Fibroblast of lung (primary cell): ENCODE results near the gene CASD1.

Experiments
- EZH2 ChIP-seq: IDR thresholded peaks from 2 replicates; pipeline ENCODE4 v1.5.1; 2012; ENCODE audit warnings: low read length, control low read depth, mild to moderate bottlenecking; ENCODE audit errors: missing control alignments
- TF ChIP-seq, protein P1 (sequence below), 2 donors: IDR thresholded peaks in 1 of 2; conservative IDR thresholded peaks in 1 of 2; 1 replicate in 1 of 2; 2 replicates in 1 of 2; pipeline ENCODE4 v1.5.1; 2011 to 2012; ENCODE audit warnings: low read length in 2 of 2, control low read depth in 1 of 2, inconsistent platforms in 1 of 2, low read depth in 1 of 2, mild to moderate bottlenecking in 1 of 2

- TF ChIP-seq, protein P1, sequence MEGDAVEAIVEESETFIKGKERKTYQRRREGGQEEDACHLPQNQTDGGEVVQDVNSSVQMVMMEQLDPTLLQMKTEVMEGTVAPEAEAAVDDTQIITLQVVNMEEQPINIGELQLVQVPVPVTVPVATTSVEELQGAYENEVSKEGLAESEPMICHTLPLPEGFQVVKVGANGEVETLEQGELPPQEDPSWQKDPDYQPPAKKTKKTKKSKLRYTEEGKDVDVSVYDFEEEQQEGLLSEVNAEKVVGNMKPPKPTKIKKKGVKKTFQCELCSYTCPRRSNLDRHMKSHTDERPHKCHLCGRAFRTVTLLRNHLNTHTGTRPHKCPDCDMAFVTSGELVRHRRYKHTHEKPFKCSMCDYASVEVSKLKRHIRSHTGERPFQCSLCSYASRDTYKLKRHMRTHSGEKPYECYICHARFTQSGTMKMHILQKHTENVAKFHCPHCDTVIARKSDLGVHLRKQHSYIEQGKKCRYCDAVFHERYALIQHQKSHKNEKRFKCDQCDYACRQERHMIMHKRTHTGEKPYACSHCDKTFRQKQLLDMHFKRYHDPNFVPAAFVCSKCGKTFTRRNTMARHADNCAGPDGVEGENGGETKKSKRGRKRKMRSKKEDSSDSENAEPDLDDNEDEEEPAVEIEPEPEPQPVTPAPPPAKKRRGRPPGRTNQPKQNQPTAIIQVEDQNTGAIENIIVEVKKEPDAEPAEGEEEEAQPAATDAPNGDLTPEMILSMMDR (conservative IDR thresholded peaks at IDR 0.05 in 1 of 2, IDR thresholded peaks at IDR 0.05 in 1 of 2; ENCODE audit: low read depth in 1 of 2, low read length in 2 of 2): no peak
- TF ChIP-seq EZH2: no peak
Measured at GRCh38 chr7:94483843-94484242, 25.8 kb upstream of the CASD1 start.
